Measurements from ENCODE around the gene NPHS1.

DNA sequence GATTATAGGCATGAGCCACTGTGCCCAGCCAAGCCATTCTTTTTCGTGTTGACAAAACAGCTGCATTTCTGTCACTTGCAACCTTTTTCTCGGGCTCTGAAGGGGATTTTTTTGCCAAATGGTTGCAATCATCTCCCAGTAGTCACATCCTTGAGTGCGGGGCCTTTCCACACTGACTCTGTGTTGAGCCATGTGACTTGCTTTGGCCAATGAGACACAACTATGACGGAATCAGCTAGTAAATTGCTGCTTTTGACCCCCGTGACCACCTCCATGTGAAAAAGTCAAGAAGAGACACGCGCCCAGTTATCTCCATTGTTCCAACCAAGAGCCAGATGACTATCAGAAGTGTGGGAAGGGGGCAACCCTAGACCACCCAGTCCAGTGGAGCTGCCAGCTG is 18.3 kb downstream of the NPHS1 start:
- TF ChIP-seq, protein P1, sequence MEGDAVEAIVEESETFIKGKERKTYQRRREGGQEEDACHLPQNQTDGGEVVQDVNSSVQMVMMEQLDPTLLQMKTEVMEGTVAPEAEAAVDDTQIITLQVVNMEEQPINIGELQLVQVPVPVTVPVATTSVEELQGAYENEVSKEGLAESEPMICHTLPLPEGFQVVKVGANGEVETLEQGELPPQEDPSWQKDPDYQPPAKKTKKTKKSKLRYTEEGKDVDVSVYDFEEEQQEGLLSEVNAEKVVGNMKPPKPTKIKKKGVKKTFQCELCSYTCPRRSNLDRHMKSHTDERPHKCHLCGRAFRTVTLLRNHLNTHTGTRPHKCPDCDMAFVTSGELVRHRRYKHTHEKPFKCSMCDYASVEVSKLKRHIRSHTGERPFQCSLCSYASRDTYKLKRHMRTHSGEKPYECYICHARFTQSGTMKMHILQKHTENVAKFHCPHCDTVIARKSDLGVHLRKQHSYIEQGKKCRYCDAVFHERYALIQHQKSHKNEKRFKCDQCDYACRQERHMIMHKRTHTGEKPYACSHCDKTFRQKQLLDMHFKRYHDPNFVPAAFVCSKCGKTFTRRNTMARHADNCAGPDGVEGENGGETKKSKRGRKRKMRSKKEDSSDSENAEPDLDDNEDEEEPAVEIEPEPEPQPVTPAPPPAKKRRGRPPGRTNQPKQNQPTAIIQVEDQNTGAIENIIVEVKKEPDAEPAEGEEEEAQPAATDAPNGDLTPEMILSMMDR (IDR thresholded peaks at IDR 0.05) = no peak
- TF ChIP-seq POLR2A (IDR thresholded peaks at IDR 0.05; ENCODE audit: low read depth) (no peak), EP300 (IDR thresholded peaks at IDR 0.05) (no peak)
